GM23338 (cell line): ENCODE measurements around the gene RNF31.

Experiments
- CTCF ChIP-seq, 2 experiments: fragments of 200-600 bp in 1 of 2; sonication (generic) in 1 of 2; conservative IDR thresholded peaks; 2 replicates each; pipeline versions ENCODE4 v1.5.1 to v1.6.1; 2016 to 2017; ENCODE audit warnings: antibody characterized with exemption in 2 of 2, low read depth in 2 of 2, mild to moderate bottlenecking in 2 of 2, moderate library complexity in 1 of 2
- EZH2 ChIP-seq: fragments of 200-600 bp; sonication (generic); IDR thresholded peaks from one replicate; pipeline ENCODE4 v1.8.0; 2017; ENCODE audit warnings: antibody characterized with exemption, mild to moderate bottlenecking, low read depth; ENCODE audit not compliant: unreplicated experiment
- EZH2phosphoT487 ChIP-seq: fragments of 200-600 bp; sonication (generic); IDR thresholded peaks from one replicate; pipeline ENCODE4 v1.8.1; 2018; ENCODE audit warnings: antibody characterized with exemption; ENCODE audit not compliant: unreplicated experiment
- POLR2AphosphoS5 ChIP-seq: IDR thresholded peaks from 2 replicates; pipeline ENCODE4 v1.6.1; 2016; ENCODE audit warnings: antibody characterized with exemption, low read depth
- STAT1 ChIP-seq: IDR thresholded peaks from one replicate; pipeline ENCODE4 v1.6.1; 2016; ENCODE audit warnings: antibody characterized with exemption; ENCODE audit not compliant: unreplicated experiment

DNA sequence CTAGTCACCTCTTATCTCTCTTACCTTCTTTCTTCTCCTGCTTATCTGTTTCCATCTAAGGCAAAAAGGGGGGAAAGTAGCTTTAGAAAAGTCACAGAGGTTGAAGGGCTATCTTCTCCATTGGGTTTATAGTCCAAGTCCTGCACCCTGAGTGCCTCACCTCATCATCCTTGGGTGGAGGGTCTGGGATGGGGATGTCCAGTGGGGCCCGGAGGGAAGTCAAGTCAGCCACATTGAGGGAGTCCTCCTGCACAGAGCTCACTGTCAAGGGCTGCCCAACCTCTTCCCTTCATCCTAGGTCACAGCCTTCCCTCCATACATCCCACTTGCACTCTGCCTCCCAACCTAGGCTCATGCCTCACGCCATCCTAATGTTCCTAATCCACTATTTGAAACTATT lies 2.1 kb upstream of the RNF31 start:
- no peak for TF ChIP-seq POLR2AphosphoS5
- no peak for TF ChIP-seq CTCF (conservative IDR thresholded peaks at IDR 0.05; ENCODE audit: low read depth in 2 of 2)
- no peak for TF ChIP-seq STAT1
- TF ChIP-seq EZH2 = no peak
- no peak for TF ChIP-seq EZH2phosphoT487
